ENCODE measurements around the gene TMEM212. TPM values are rescaled to one million over a fixed set of nuclear protein-coding genes. Genes with fewer than 3 reads are reported as not detected.

The TMEM212 gene
- total and polyA plus RNA-seq, 2 donors (not counting 1 experiment from before 2014, with no cell fraction given), result not detected

DNA sequence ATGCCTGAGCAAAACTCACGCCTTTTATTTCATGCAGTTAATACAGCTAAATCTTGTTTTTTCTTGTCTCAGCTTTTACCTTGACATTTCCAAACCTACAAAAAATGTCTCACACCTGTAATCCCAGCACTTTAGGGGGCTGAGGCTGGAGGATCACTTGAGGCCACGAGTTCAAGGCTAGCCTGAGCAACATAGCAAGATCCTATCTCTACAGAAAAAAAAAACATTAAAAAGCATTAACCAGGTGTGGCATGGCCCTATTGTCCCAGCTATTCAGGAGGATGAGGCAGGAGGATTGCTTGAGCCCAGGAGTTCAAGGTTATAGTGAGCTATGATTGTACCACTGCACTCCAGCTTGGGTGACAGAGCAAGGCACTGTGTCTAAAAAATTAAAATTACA is 3.9 kb upstream of the TMEM212 start:
- no peak overlapping the region for H3K27ac ChIP-seq (ENCODE audit: low read length in 2 of 2)
- 86% methylated on average over 1 of the region's 2 CpGs for WGBS (ENCODE audit: insufficient coverage)
- ATAC-seq (ENCODE audit: low read depth) (no peak), DNase-seq (no peak)
- ChIA-PET POLR2A (no interaction called here), CTCF (no interaction called here)
- Mint-ChIP-seq H3K9me3 (ENCODE audit: insufficient read depth) (no peaks in the 10 kb centered on the region), H3K27ac (no peak overlapping the region), H3K4me3 (no peak overlapping the region), H3K27me3 (no peaks in the 10 kb centered on the region), H3K4me1 (no peaks in the 10 kb centered on the region)
- no peak overlapping the region for H3K9ac ChIP-seq (ENCODE audit: low read length)
- intact Hi-C loops (cut with micrococcal nuclease), result no loop called here
- no peaks in the 10 kb centered on the region for H3K9me3 ChIP-seq (ENCODE audit: control extremely low read depth in 1 of 3, control insufficient read depth in 2 of 3, insufficient read depth in 1 of 3, low read length in 2 of 3)
- no peak overlapping the region for H2AFZ ChIP-seq (ENCODE audit: insufficient read depth, low read depth, low read length, poor library complexity, severe bottlenecking)
- no peak overlapping the region for H3K4me2 ChIP-seq (replicated peaks; ENCODE audit: low read depth, low read length, poor library complexity, severe bottlenecking)
- TF ChIP-seq, protein P1, sequence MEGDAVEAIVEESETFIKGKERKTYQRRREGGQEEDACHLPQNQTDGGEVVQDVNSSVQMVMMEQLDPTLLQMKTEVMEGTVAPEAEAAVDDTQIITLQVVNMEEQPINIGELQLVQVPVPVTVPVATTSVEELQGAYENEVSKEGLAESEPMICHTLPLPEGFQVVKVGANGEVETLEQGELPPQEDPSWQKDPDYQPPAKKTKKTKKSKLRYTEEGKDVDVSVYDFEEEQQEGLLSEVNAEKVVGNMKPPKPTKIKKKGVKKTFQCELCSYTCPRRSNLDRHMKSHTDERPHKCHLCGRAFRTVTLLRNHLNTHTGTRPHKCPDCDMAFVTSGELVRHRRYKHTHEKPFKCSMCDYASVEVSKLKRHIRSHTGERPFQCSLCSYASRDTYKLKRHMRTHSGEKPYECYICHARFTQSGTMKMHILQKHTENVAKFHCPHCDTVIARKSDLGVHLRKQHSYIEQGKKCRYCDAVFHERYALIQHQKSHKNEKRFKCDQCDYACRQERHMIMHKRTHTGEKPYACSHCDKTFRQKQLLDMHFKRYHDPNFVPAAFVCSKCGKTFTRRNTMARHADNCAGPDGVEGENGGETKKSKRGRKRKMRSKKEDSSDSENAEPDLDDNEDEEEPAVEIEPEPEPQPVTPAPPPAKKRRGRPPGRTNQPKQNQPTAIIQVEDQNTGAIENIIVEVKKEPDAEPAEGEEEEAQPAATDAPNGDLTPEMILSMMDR (IDR thresholded peaks at IDR 0.05), result no peak
- no peak for TF ChIP-seq EZH2 (IDR thresholded peaks at IDR 0.05; ENCODE audit: borderline replicate concordance, insufficient read depth, low read depth, low read length, poor library complexity, severe bottlenecking)
- H3K4me3 ChIP-seq (ENCODE audit: control extremely low read depth in 1 of 5, extremely low read depth in 1 of 5, insufficient read depth in 1 of 5, low read depth in 2 of 5, low read length in 4 of 5), result no peak overlapping the region
- H3K79me2 ChIP-seq (ENCODE audit: control insufficient read depth, insufficient read depth, low read length), result no peaks in the 10 kb centered on the region
- H4K20me1 ChIP-seq (ENCODE audit: control insufficient read depth, insufficient read depth, low read length, poor library complexity, severe bottlenecking), result no peaks in the 10 kb centered on the region
- no peaks in the 10 kb centered on the region for H3K36me3 ChIP-seq (replicated peaks in 1 of 2; ENCODE audit: control extremely low read depth in 1 of 2, control insufficient read depth in 1 of 2, extremely low read depth in 1 of 2, insufficient read depth in 2 of 2, low read length in 1 of 2)
- no peaks in the 10 kb centered on the region for H3K4me1 ChIP-seq (ENCODE audit: control insufficient read depth in 2 of 2, insufficient read depth in 2 of 2, low read length in 2 of 2)
- no peaks in the 10 kb centered on the region for H3K27me3 ChIP-seq (replicated peaks in 1 of 4; ENCODE audit: control extremely low read depth in 1 of 4, control insufficient read depth in 3 of 4, insufficient read depth in 4 of 4, low read length in 3 of 4)

DNA sequence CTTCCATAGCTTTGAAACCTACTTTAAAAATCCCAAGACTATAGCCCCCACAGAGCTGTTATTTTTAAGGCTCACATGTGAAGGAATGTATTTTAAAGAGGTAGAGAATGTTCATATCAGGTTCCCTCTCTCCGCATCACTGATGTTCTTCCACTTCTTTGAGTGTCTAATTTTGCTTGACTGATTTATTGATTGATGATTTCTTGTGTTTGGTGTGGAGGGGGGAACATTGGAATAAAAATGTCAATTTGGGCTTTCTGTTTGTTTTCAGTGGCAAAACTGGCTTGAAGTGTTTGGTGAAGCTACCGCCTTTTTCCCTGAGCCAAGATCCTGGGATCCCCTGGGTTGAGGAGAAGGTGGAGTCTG is 2.7 kb upstream of the TMEM212 start:
- Mint-ChIP-seq H3K9me3 (ENCODE audit: insufficient read depth) (no peaks in the 10 kb centered on the region), H3K27ac (no peak overlapping the region), H3K27me3 (no peaks in the 10 kb centered on the region), H3K4me1 (no peaks in the 10 kb centered on the region), H3K4me3 (no peak overlapping the region)
- Histone ChIP-seq H3K36me3 (replicated peaks in 1 of 2; ENCODE audit: control extremely low read depth in 1 of 2, control insufficient read depth in 1 of 2, extremely low read depth in 1 of 2, insufficient read depth in 2 of 2, low read length in 1 of 2) (no peaks in the 10 kb centered on the region), H3K79me2 (ENCODE audit: control insufficient read depth, insufficient read depth, low read length) (no peaks in the 10 kb centered on the region), H4K20me1 (ENCODE audit: control insufficient read depth, insufficient read depth, low read length, poor library complexity, severe bottlenecking) (no peaks in the 10 kb centered on the region), H3K27me3 (replicated peaks in 1 of 4; ENCODE audit: control extremely low read depth in 1 of 4, control insufficient read depth in 3 of 4, insufficient read depth in 4 of 4, low read length in 3 of 4) (no peaks in the 10 kb centered on the region), H3K4me2 (replicated peaks; ENCODE audit: low read depth, low read length, poor library complexity, severe bottlenecking) (no peak overlapping the region), H3K9ac (ENCODE audit: low read length) (no peak overlapping the region), H3K27ac (ENCODE audit: low read length in 2 of 2) (no peak overlapping the region), H3K9me3 (ENCODE audit: control extremely low read depth in 1 of 3, control insufficient read depth in 2 of 3, insufficient read depth in 1 of 3, low read length in 2 of 3) (no peaks in the 10 kb centered on the region), H3K4me1 (ENCODE audit: control insufficient read depth in 2 of 2, insufficient read depth in 2 of 2, low read length in 2 of 2) (no peaks in the 10 kb centered on the region), H3K4me3 (ENCODE audit: control extremely low read depth in 1 of 5, extremely low read depth in 1 of 5, insufficient read depth in 1 of 5, low read depth in 2 of 5, low read length in 4 of 5) (no peak overlapping the region), H2AFZ (ENCODE audit: insufficient read depth, low read depth, low read length, poor library complexity, severe bottlenecking) (no peak overlapping the region)
- POLR2A ChIA-PET, result no interaction called here
- TF ChIP-seq, protein P1 (IDR thresholded peaks at IDR 0.05), result no peak
- TF ChIP-seq EZH2 (IDR thresholded peaks at IDR 0.05; ENCODE audit: borderline replicate concordance, insufficient read depth, low read depth, low read length, poor library complexity, severe bottlenecking), result no peak
- CTCF ChIA-PET, result no interaction called here
- 93% methylated on average over 2 of the region's 2 CpGs for WGBS (ENCODE audit: insufficient coverage)
- DNase-seq (no peak), ATAC-seq (ENCODE audit: low read depth) (no peak)
- intact Hi-C loops (cut with micrococcal nuclease), result no loop called here
